H1 (cell line): Measurements from ENCODE around the gene PAPSS2. TPM values are rescaled to one million over a fixed set of nuclear protein-coding genes. Genes with fewer than 3 reads are reported as not detected.

Experiments used
- CTCF ChIA-PET: fragments of 300-600 bp; sonication (Branson Sonifier 250); formaldehyde crosslinking; loops from one replicate; lab custom pipeline; 2021; ENCODE audit not compliant: partially characterized antibody; lab: Charles Lee
- POLR2A ChIA-PET: fragments of 300-600 bp; sonication (Branson Sonifier 250); formaldehyde crosslinking; loops from one replicate; lab custom pipeline; 2021; ENCODE audit warnings: inconsistent platforms; ENCODE audit not compliant: partially characterized antibody; lab: Charles Lee
- DNase-seq, 2 experiments: peaks; one replicate each; pipeline versions ENCODE4 v3.0.0 to v3.0.0-alpha.2; 2010 to 2022; ENCODE audit warnings: low spot score in 2 of 2, low read depth in 1 of 2, mixed read lengths in 1 of 2
- FAIRE-seq: peaks from 2 replicates; lab custom pipeline; 2011; peaks lifted over from hg19 to GRCh38; lab: Jason Lieb, UNC
- H2AFZ ChIP-seq: 2 replicates; pipeline ENCODE4 v1.8.1; 2012; ENCODE audit warnings: low read length, inconsistent platforms
- H2AK5ac ChIP-seq: 2 replicates; pipeline ENCODE4 v1.6.1; 2013; ENCODE audit warnings: low read depth, low read length
- H2BK120ac ChIP-seq: replicated peaks from 2 replicates; pipeline ENCODE3; 2013; ENCODE audit warnings: low read depth, low read length, inconsistent platforms
- H2BK12ac ChIP-seq: 2 replicates; pipeline ENCODE4 v1.6.1; 2013; ENCODE audit warnings: low read depth, low read length
- H2BK15ac ChIP-seq: 2 replicates; pipeline ENCODE4 v1.6.1; 2013; ENCODE audit warnings: low read length
- H2BK20ac ChIP-seq: 2 replicates; pipeline ENCODE4 v1.6.1; 2013; ENCODE audit warnings: low read length
- H2BK5ac ChIP-seq: 2 replicates; pipeline ENCODE4 v1.6.1; 2013; ENCODE audit warnings: low read depth, low read length
- H3K14ac ChIP-seq: 2 replicates; pipeline ENCODE4 v1.6.1; 2013; ENCODE audit warnings: inconsistent platforms; ENCODE audit not compliant: insufficient read length
- H3K18ac ChIP-seq: 2 replicates; pipeline ENCODE4 v1.6.1; 2013; ENCODE audit warnings: low read length; ENCODE audit errors: extremely low read depth
- H3K23ac ChIP-seq: 2 replicates; pipeline ENCODE4 v1.6.1; 2013; ENCODE audit warnings: inconsistent platforms; ENCODE audit not compliant: insufficient read length
- H3K23me2 ChIP-seq: 2 replicates; pipeline ENCODE4 v1.6.1; 2013; ENCODE audit warnings: low read depth, low read length
- H3K27ac ChIP-seq: 2 replicates; pipeline ENCODE4 v1.6.1; 2011; ENCODE audit warnings: low read depth, low read length, inconsistent platforms
- H3K27me3 ChIP-seq, 4 experiments: replicated peaks in 1 of 4; 1 replicate in 1 of 4; 2 replicates in 3 of 4; pipeline versions ENCODE4 v1.6.1 to v1.8.1; 2011 to 2013; ENCODE audit warnings: low read length in 3 of 4, mild to moderate bottlenecking in 3 of 4, inconsistent platforms in 2 of 4, mixed read lengths in 2 of 4, moderate library complexity in 1 of 4; ENCODE audit not compliant: control insufficient read depth in 3 of 4, insufficient read depth in 3 of 4; ENCODE audit errors: extremely low read depth in 1 of 4
- H3K36me3 ChIP-seq, 4 experiments: 2 replicates each; pipeline versions ENCODE4 v1.6.1 to v1.8.1; 2011 to 2013; ENCODE audit warnings: mild to moderate bottlenecking in 4 of 4, low read length in 3 of 4, moderate library complexity in 2 of 4, control low read depth in 1 of 4, inconsistent platforms in 1 of 4; ENCODE audit not compliant: insufficient read depth in 4 of 4, control insufficient read depth in 2 of 4
- H3K4ac ChIP-seq: replicated peaks from 2 replicates; pipeline ENCODE3; 2013; ENCODE audit warnings: low read length, low read depth, mixed read lengths, inconsistent platforms; ENCODE audit not compliant: insufficient read length
- H3K4me1 ChIP-seq, 4 experiments: replicated peaks in 1 of 4; 1 replicate in 1 of 4; 2 replicates in 3 of 4; pipeline versions ENCODE4 v1.6.1 to v1.8.1; 2011 to 2013; ENCODE audit warnings: low read length in 3 of 4, inconsistent platforms in 2 of 4, mixed read lengths in 1 of 4; ENCODE audit not compliant: insufficient read depth in 4 of 4, control insufficient read depth in 3 of 4
- H3K4me2 ChIP-seq, 2 experiments: 2 replicates each; pipeline versions ENCODE4 v1.6.1 to v1.8.1; 2011 to 2013; ENCODE audit warnings: low read depth in 2 of 2, low read length in 2 of 2, control low read depth in 1 of 2, inconsistent platforms in 1 of 2, mild to moderate bottlenecking in 1 of 2; ENCODE audit not compliant: insufficient read depth in 1 of 2
- H3K4me3 ChIP-seq, 4 experiments: fragments of 200-600, 300-600 bp in 1 of 4; sonication (generic), shearing (Covaris generic), sonication (Bioruptor Twin) in 1 of 4; 2 replicates each; pipeline versions ENCODE4 v1.5.1 to v1.8.1; 2011 to 2016; ENCODE audit warnings: low read length in 4 of 4, low read depth in 3 of 4, control low read depth in 2 of 4, inconsistent platforms in 2 of 4, mild to moderate bottlenecking in 2 of 4, mixed read lengths in 1 of 4, moderate library complexity in 1 of 4; ENCODE audit not compliant: insufficient read depth in 2 of 4; ENCODE audit errors: extremely low read depth in 1 of 4
- H3K56ac ChIP-seq: replicated peaks from 2 replicates; pipeline ENCODE3; 2013; ENCODE audit warnings: low read depth, mild to moderate bottlenecking, mixed read lengths, low read length, inconsistent platforms; ENCODE audit not compliant: insufficient read length
- H3K79me1 ChIP-seq: 2 replicates; pipeline ENCODE4 v1.6.1; 2013; ENCODE audit warnings: low read depth, low read length, control low read depth
- H3K79me2 ChIP-seq, 2 experiments: 2 replicates each; pipeline versions ENCODE4 v1.6.1 to v1.8.1; 2012 to 2013; ENCODE audit warnings: low read length in 2 of 2, mild to moderate bottlenecking in 2 of 2, inconsistent platforms in 1 of 2; ENCODE audit not compliant: insufficient read depth in 2 of 2, control insufficient read depth in 1 of 2
- H3K9ac ChIP-seq, 4 experiments: replicated peaks in 1 of 4; 1 replicate in 1 of 4; 2 replicates in 3 of 4; pipeline versions ENCODE4 v1.6.1 to v1.8.1; 2011 to 2013; ENCODE audit warnings: low read depth in 3 of 4, low read length in 3 of 4, control low read depth in 2 of 4, mild to moderate bottlenecking in 2 of 4, moderate library complexity in 2 of 4, inconsistent platforms in 1 of 4; ENCODE audit errors: extremely low read depth in 1 of 4
- H3K9me3 ChIP-seq, 2 experiments: 2 replicates each; pipeline versions ENCODE4 v1.6.1 to v1.8.1; 2012 to 2013; ENCODE audit warnings: mild to moderate bottlenecking in 2 of 2, moderate library complexity in 2 of 2, control low read depth in 1 of 2, inconsistent platforms in 1 of 2, low read depth in 1 of 2, low read length in 1 of 2, mixed read lengths in 1 of 2; ENCODE audit not compliant: insufficient read depth in 2 of 2
- H4K20me1 ChIP-seq, 2 experiments: replicated peaks in 1 of 2; 2 replicates each; pipeline versions ENCODE3 to v1.8.1; 2011 to 2013; ENCODE audit warnings: inconsistent platforms in 2 of 2, low read length in 2 of 2, mild to moderate bottlenecking in 1 of 2; ENCODE audit not compliant: insufficient read depth in 2 of 2, control insufficient read depth in 1 of 2
- H4K5ac ChIP-seq: 2 replicates; pipeline ENCODE4 v1.6.1; 2013; ENCODE audit warnings: low read length, low read depth, mixed read lengths, inconsistent platforms; ENCODE audit not compliant: insufficient read length
- H4K8ac ChIP-seq: 2 replicates; pipeline ENCODE4 v1.8.0; 2013; ENCODE audit warnings: mild to moderate bottlenecking, moderate library complexity, low read length, inconsistent platforms; ENCODE audit not compliant: insufficient read depth; ENCODE audit errors: extremely low read depth
- H4K91ac ChIP-seq: replicated peaks from 2 replicates; pipeline ENCODE3; 2013; ENCODE audit warnings: low read length, mixed read lengths, inconsistent platforms; ENCODE audit not compliant: insufficient read length
- CEBPB ChIP-seq: IDR thresholded peaks from 2 replicates; pipeline ENCODE4 v1.6.1; 2012; ENCODE audit warnings: low read depth, low read length
- EGR1 ChIP-seq: IDR thresholded peaks from 2 replicates; pipeline ENCODE4 v1.6.1; 2011; ENCODE audit warnings: low read depth, low read length, borderline replicate concordance
- EP300 ChIP-seq, 2 experiments: IDR thresholded peaks; 1 replicate in 1 of 2; 2 replicates in 1 of 2; pipeline ENCODE4 v1.6.1; 2011 to 2012; ENCODE audit warnings: low read depth in 2 of 2, low read length in 2 of 2, mild to moderate bottlenecking in 2 of 2, borderline replicate concordance in 1 of 2, inconsistent platforms in 1 of 2, moderate library complexity in 1 of 2
- RAD21 ChIP-seq, 2 experiments: IDR thresholded peaks in 1 of 2; conservative IDR thresholded peaks in 1 of 2; 2 replicates each; pipeline ENCODE4 v1.6.1; 2011; ENCODE audit warnings: low read depth in 2 of 2, low read length in 2 of 2, improper control_type of control experiment in 1 of 2, inconsistent platforms in 1 of 2, mild to moderate bottlenecking in 1 of 2, moderate library complexity in 1 of 2
- SP4 ChIP-seq: IDR thresholded peaks from 2 replicates; pipeline ENCODE4 v1.6.1; 2012; ENCODE audit warnings: low read length, inconsistent platforms
- WGBS, 2 experiments: shearing (Covaris generic) in 1 of 2; methylation state at CpG; one replicate each; pipeline versions ENCODE4 v1.1.6 to v1.1.7; 2013 to 2015; ENCODE audit warnings: low lambda C conversion rate in 2 of 2, mixed read lengths in 2 of 2, inconsistent platforms in 1 of 2, low coverage in 1 of 2, missing lambda C conversion rate in 1 of 2; ENCODE audit not compliant: insufficient replicate concordance in 2 of 2, insufficient coverage in 1 of 2, insufficient read length in 1 of 2; ENCODE audit errors: extremely low coverage in 1 of 2, missing lambda C conversion rate in 1 of 2; 5-methylcytosine and 5-hydroxymethylcytosine counted together
- polyA plus RNA-seq, 7 experiments: library from polyadenylated mRNA; depleted of rRNA in 3 of 7; stranded (reverse) in 5 of 7; unstranded in 2 of 7; fragments of >200 nt in 5 of 7; fragments of 200-250 nt in 2 of 7; gene quantifications; 1 replicate in 5 of 7; 2 replicates in 1 of 7; 4 replicates in 1 of 7; pipeline versions ENCODE4 v1.2.1 to v1.2.3, GENCODE V29; 2011 to 2013; ENCODE audit warnings: missing spikeins in 2 of 7, mixed read lengths in 2 of 7
- total RNA-seq: library from RNA; stranded (reverse); fragmentation: NEBNext Ultra II Directional; extraction: Animal tissue kit (Norgen Biotek cat#: 25700); gene quantifications from 2 replicates; pipeline ENCODE4 v1.2.1, GENCODE V29; 2021

The PAPSS2 gene
- total and polyA plus RNA-seq, 2 of the 8 experiments (the other 6 are each of a cell fraction or from before 2014, with no cell fraction given) = 7.6 to 20.2 TPM

DNA sequence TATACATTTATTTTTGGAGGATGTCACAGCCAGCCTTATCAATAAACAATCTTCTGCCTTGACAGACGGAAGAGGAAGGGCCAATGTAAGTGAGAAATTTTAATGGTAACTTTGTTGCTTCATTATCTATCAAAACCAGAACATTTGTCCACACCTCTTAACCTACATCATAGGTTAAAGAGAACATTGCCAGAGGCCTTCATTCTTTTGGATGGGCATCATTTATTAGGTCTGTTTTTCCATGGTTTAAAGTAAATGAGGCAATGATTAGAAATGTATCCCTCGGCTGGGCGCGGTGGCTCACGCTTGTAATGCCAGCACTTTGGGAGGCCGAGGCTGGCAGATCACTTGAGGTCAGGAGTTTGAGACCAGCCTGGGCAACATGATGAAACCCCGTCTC is 29.5 kb upstream of the PAPSS2 start:
- Histone ChIP-seq H4K20me1 (no peaks in the 10 kb centered on the region), H2AFZ (no peak overlapping the region), H4K8ac (no peak overlapping the region), H3K36me3 (no peaks in the 10 kb centered on the region), H3K14ac (no peak overlapping the region), H4K5ac (no peak overlapping the region), H3K18ac (no peak overlapping the region), H3K4me1 (peaks cover 0 to 8% (median 8%) of the 10 kb centered on the region in 4 experiments; a peak in 4 of 7 replicates), H3K27me3 (no peaks in the 10 kb centered on the region), H2BK5ac (no peak overlapping the region), H2BK15ac (no peak overlapping the region), H2BK20ac (no peak overlapping the region), H2AK5ac (no peak overlapping the region), H2BK12ac (no peak overlapping the region), H3K4ac (no peak overlapping the region), H2BK120ac (no peak overlapping the region), H3K9ac (no peak overlapping the region), H3K23ac (no peak overlapping the region), H3K79me2 (no peaks in the 10 kb centered on the region), H3K56ac (no peak overlapping the region), H3K79me1 (no peaks in the 10 kb centered on the region), H4K91ac (no peak overlapping the region), H3K23me2 (no peaks in the 10 kb centered on the region), H3K4me2 (no peak overlapping the region), H3K4me3 (no peak overlapping the region), H3K9me3 (peaks cover 3 to 4% of the 10 kb centered on the region in 2 experiments; a peak in 1 of 4 replicates), H3K27ac (no peak overlapping the region)
- DNase-seq (no peak), FAIRE-seq (no peak)
- ChIA-PET POLR2A (no interaction called here), CTCF (interaction anchor here (1.6 kb wide), 1 partner anchor 27 kb away, joined by 5 read pairs; no protein-coding TSS in a partner anchor)
- WGBS, 2 experiments = 94% methylated on average over 7 of the region's 7 CpGs; no CpG with 5 or more reads in 1 of the 2 experiments
- no peak for TF ChIP-seq EGR1
- no peak for TF ChIP-seq RAD21 (IDR thresholded peaks at IDR 0.05 in 1 of 2, conservative IDR thresholded peaks at IDR 0.05 in 1 of 2; ENCODE audit: low read depth in 2 of 2, low read length in 2 of 2)
- no peak for TF ChIP-seq EP300 (IDR thresholded peaks at IDR 0.05; ENCODE audit: borderline replicate concordance in 1 of 2, low read depth in 2 of 2, low read length in 2 of 2)
- TF ChIP-seq CEBPB = no peak
- no peak for TF ChIP-seq SP4
